Hepatocyte (in vitro differentiated cells): ENCODE results near the gene SALL4.

Experiments used
- EZH2 ChIP-seq: fragments of 200-600 bp; sonication (generic); IDR thresholded peaks from 2 replicates; pipeline ENCODE4 v1.6.1; 2016; ENCODE audit warnings: antibody characterized with exemption, mild to moderate bottlenecking, borderline replicate concordance
- TF ChIP-seq, protein P1 (sequence below): fragments of 200-600 bp; sonication (generic); IDR thresholded peaks from 2 replicates; pipeline ENCODE4 v1.5.1; 2016; ENCODE audit warnings: antibody characterized with exemption, mild to moderate bottlenecking; ENCODE audit not compliant: poor library complexity

- TF ChIP-seq, protein P1, sequence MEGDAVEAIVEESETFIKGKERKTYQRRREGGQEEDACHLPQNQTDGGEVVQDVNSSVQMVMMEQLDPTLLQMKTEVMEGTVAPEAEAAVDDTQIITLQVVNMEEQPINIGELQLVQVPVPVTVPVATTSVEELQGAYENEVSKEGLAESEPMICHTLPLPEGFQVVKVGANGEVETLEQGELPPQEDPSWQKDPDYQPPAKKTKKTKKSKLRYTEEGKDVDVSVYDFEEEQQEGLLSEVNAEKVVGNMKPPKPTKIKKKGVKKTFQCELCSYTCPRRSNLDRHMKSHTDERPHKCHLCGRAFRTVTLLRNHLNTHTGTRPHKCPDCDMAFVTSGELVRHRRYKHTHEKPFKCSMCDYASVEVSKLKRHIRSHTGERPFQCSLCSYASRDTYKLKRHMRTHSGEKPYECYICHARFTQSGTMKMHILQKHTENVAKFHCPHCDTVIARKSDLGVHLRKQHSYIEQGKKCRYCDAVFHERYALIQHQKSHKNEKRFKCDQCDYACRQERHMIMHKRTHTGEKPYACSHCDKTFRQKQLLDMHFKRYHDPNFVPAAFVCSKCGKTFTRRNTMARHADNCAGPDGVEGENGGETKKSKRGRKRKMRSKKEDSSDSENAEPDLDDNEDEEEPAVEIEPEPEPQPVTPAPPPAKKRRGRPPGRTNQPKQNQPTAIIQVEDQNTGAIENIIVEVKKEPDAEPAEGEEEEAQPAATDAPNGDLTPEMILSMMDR: no peak
- no peak for TF ChIP-seq EZH2
Measured at GRCh38 chr20:51800872-51801121, 1.5 kb downstream of the SALL4 start.
